Fibroblast of pulmonary artery (primary cell): ENCODE data around the gene PDE3B.
"Not testable (repeated sequence)": the region's sequence is repeated elsewhere in the genome, so short reads cannot be mapped to it uniquely, and the experiment has no call there.

Source experiments
- DNase-seq: peaks from one replicate; pipeline ENCODE4 v3.0.0-alpha.2; 2010; ENCODE audit warnings: low read depth
- H3K4me3 ChIP-seq: replicated peaks from 2 replicates; pipeline ENCODE4 v1.5.1; 2011; ENCODE audit warnings: low read depth, mild to moderate bottlenecking, control low read depth, low read length, moderate library complexity
- TF ChIP-seq, protein P1 (sequence below): IDR thresholded peaks from 2 replicates; pipeline ENCODE4 v1.5.1; 2011; ENCODE audit warnings: mild to moderate bottlenecking, control low read depth, low read length, inconsistent platforms; ENCODE audit errors: missing control alignments

Gene PDE3B

DNA sequence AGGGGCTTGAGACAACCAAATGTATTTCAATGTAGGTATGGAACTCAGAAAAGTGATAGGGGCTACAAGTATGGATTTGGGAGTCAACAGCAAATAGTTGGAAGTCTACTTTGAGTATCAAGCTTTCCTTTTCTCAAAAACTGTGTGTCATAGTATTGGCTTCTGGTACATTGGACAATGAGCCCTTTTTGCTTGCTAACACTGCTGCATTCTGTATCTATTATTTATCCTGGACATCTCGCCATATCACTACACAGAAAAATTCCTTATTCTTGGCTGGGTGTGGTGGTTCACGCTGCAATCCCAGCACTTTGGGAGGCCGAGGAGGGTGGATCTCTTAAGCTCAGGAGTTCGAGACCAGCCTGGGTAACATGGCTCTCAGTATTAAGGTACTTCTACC, 230.0 kb downstream of the PDE3B start:
- TF ChIP-seq, protein P1, sequence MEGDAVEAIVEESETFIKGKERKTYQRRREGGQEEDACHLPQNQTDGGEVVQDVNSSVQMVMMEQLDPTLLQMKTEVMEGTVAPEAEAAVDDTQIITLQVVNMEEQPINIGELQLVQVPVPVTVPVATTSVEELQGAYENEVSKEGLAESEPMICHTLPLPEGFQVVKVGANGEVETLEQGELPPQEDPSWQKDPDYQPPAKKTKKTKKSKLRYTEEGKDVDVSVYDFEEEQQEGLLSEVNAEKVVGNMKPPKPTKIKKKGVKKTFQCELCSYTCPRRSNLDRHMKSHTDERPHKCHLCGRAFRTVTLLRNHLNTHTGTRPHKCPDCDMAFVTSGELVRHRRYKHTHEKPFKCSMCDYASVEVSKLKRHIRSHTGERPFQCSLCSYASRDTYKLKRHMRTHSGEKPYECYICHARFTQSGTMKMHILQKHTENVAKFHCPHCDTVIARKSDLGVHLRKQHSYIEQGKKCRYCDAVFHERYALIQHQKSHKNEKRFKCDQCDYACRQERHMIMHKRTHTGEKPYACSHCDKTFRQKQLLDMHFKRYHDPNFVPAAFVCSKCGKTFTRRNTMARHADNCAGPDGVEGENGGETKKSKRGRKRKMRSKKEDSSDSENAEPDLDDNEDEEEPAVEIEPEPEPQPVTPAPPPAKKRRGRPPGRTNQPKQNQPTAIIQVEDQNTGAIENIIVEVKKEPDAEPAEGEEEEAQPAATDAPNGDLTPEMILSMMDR = no peak
- no peak overlapping the region for H3K4me3 ChIP-seq
- DNase-seq = no peak

DNA sequence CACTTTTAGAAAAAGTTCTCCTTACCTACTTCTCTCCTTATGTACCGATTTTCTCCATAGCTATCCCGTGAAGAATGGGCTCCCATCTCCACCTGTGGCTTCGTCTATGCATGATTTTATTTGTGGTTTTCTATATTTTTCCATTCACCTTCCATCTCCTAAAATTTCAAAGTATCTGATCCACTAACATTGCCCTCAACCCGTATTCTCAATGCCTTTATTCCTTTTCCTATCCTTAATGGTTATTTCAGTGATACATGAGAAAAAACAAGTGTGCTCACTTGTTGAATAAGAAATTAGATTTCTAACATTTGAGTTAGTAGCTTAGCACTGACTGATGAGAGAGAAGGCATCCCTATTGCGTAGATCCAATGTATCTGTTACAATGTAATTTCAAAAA, 231.6 kb downstream of the PDE3B start:
- H3K4me3 ChIP-seq = no peak overlapping the region
- TF ChIP-seq, protein P1 = no peak
- no peak for DNase-seq

DNA sequence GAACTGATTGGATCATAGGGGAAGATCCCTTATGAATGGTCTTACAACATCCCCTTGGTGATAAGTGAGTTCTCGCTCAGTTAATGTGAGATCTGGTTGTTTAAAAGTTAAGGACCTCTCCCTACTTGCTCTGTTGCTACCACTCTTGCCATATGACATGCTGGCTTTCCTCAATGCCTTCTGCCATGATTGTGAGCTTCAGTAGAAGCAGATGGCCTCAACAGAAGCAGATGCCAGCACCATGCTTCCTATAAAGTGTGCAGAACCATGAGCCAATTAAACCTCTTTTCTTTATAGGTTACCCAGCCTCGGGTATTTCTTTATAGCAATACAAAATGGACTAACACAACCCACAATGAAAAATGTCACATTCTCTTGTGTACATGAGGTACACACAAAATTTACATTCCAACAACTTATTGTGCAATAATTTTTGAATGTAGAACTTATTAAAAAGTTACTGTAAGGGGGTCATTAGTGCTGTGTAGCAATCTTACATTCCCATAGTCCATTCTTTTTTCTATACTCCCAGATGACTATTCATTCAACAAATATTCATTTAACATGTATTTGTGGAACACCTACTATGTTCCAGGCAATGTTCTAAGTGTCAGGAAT, 238.1 kb downstream of the PDE3B start:
- TF ChIP-seq, protein P1 = no peak
- DNase-seq = no peak
- H3K4me3 ChIP-seq = no peak overlapping the region

DNA sequence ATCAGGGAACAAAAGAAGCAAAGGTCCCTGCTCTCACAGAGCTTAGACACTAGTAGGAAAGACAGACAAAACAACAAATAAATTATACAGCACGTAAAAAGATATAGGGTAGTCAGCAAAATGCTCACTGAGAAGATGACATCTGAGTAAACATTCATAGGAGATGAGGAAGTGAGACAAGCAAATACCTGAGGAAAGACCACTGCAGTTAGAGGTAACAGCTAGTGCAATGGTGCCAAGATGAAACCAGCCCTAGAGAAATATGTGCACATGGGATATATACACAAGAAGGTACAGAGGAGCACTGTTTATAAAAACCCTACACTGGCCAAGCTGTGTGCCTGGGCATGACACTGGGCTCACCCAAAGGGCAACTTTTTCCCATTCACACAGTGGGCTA, 238.6 kb downstream of the PDE3B start:
- DNase-seq = no peak
- no peak overlapping the region for H3K4me3 ChIP-seq
- TF ChIP-seq, protein P1 = no peak

DNA sequence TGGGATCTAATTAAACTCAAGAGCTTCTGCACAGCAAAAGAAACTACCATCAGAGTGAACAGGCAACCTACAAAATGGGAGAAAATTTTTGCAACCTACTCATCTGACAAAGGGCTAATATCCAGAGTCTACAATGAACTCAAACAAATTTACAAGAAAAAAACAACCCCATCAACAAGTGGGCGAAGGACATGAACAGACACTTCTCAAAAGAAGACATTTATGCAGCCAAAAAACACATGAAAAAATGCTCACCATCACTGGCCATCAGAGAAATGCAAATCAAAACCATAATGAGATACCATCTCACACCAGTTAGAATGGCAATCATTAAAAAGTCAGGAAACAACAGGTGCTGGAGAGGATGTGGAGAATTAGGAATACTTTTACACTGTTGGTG, 240.1 kb downstream of the PDE3B start:
- not testable (repeated sequence) for H3K4me3 ChIP-seq, DNase-seq

DNA sequence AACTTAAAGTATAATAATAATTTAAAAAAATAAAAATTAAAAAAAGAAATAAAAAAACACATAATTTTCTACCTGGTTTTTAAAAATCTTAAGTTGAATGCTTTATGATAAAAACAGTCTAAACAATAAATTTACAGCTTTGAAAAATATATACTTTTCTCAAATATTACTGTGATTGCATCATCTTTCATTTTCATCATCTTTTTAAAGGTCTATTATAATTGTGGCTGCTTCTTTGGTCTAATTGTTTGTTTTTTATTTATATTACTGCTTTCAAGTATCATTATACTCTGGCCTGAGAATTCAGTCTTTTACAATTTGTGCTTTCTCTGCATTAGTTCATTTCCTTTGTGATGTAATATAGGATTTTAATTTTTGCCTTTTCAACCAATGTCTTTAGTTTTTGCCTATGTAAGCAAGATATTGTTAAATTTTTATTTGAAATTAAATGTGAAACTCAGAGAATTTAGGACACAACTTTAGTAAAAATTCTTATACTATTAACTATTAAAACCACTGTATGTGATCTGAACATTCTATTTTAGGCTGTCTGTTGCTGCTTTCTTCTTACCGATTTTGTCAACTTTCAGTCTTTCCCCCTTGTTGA, 241.2 kb downstream of the PDE3B start:
- no peak overlapping the region for H3K4me3 ChIP-seq
- no peak for DNase-seq
- TF ChIP-seq, protein P1 = no peak

DNA sequence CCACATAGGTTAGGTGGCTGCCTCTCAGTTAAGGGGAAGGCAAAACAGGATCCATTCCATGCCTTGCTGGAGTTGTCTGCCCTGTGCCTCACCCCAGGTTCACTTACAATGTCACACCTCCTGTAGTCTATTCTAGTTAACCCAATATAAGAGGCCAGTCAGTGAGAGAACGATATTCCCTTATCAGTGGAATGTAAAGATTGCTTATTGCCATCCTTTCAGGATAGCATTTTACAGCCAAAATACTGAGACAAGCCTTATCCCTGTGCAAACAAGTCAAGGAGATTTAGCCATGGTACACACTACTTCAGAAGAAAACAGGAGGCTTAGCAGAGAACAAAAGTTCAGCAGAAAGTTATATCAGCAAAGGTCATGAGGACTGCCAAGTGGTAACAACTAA, 242.9 kb downstream of the PDE3B start:
- no peak for DNase-seq
- H3K4me3 ChIP-seq = no peak overlapping the region
- TF ChIP-seq, protein P1 = no peak
